DMS 273 treated with DMSO at 0.1 percent for 48 hours (cell line): Measurements from ENCODE around the gene ADRA1B.

Source experiments
- DNase-seq: peaks from one replicate; lab custom pipeline; 2025; lab: John Stamatoyannopoulos, UW

Gene ADRA1B

GRCh38 chr5:159928122-159928909 is 12.0 kb downstream of the ADRA1B start:
- peak; percentile 3 for DNase-seq

- DNase-seq = no peak
These were observed 12.9 kb downstream of the ADRA1B start for GRCh38 chr5:159929176-159929575.

GRCh38 chr5:159933531-159934485 is 17.5 kb downstream of the ADRA1B start:
- DNase-seq = no peak

GRCh38 chr5:159935946-159936345 is 19.7 kb downstream of the ADRA1B start:
- no peak for DNase-seq

- DNase-seq = no peak
These were observed 20.5 kb downstream of the ADRA1B start for GRCh38 chr5:159936686-159937329.

- DNase-seq = no peak
These were observed 21.3 kb downstream of the ADRA1B start for GRCh38 chr5:159937580-159937979.

- no peak for DNase-seq
These were observed 27.0 kb downstream of the ADRA1B start for GRCh38 chr5:159943326-159943725.

GRCh38 chr5:159944056-159944600 is 27.8 kb downstream of the ADRA1B start:
- no peak for DNase-seq

GRCh38 chr5:159945359-159945758 is 29.1 kb downstream of the ADRA1B start:
- DNase-seq = no peak

- DNase-seq = no peak
These were observed 31.6 kb downstream of the ADRA1B start for GRCh38 chr5:159947708-159948358.

GRCh38 chr5:159951387-159951786 is 35.1 kb downstream of the ADRA1B start:
- DNase-seq = no peak

- no peak for DNase-seq
These were observed 35.6 kb downstream of the ADRA1B start for GRCh38 chr5:159951834-159952233.

GRCh38 chr5:159953609-159954008 is 37.3 kb downstream of the ADRA1B start:
- DNase-seq = no peak

- DNase-seq = no peak
These were observed 38.9 kb downstream of the ADRA1B start for GRCh38 chr5:159955056-159955624.

- no peak for DNase-seq
These were observed 39.8 kb downstream of the ADRA1B start for GRCh38 chr5:159956074-159956473.

- DNase-seq = no peak
These were observed 45.2 kb downstream of the ADRA1B start for GRCh38 chr5:159961176-159962160.

- no peak for DNase-seq
These were observed 45.9 kb downstream of the ADRA1B start for GRCh38 chr5:159962214-159962613.

GRCh38 chr5:159963935-159964334 is 47.7 kb downstream of the ADRA1B start:
- no peak for DNase-seq

- peak; percentile 3 for DNase-seq
These were observed 49.0 kb downstream of the ADRA1B start for GRCh38 chr5:159965031-159965837.
